H1 (cell line): ENCODE results near the gene ZNF670. TPM values are rescaled to one million over a fixed set of nuclear protein-coding genes. Genes with fewer than 3 reads are reported as not detected.

Source experiments
- GABPA ChIP-seq: IDR thresholded peaks from 2 replicates; pipeline ENCODE4 v1.6.1; 2011; ENCODE audit warnings: mild to moderate bottlenecking, low read length, moderate library complexity, borderline replicate concordance; ENCODE audit not compliant: insufficient read depth
- polyA plus RNA-seq, 7 experiments: library from polyadenylated mRNA; depleted of rRNA in 3 of 7; stranded (reverse) in 5 of 7; unstranded in 2 of 7; fragments of >200 nt in 5 of 7; fragments of 200-250 nt in 2 of 7; gene quantifications; 1 replicate in 5 of 7; 2 replicates in 1 of 7; 4 replicates in 1 of 7; pipeline versions ENCODE4 v1.2.1 to v1.2.3, GENCODE V29; 2011 to 2013; ENCODE audit warnings: missing spikeins in 2 of 7, mixed read lengths in 2 of 7
- total RNA-seq: library from RNA; stranded (reverse); fragmentation: NEBNext Ultra II Directional; extraction: Animal tissue kit (Norgen Biotek cat#: 25700); gene quantifications from 2 replicates; pipeline ENCODE4 v1.2.1, GENCODE V29; 2021
- TF ChIP-seq, protein P1 (sequence below): fragments of 300-600 bp; sonication (generic); IDR thresholded peaks from 2 replicates; pipeline ENCODE4 v1.7.1; 2012; ENCODE audit warnings: low read length, moderate library complexity, mild to moderate bottlenecking, inconsistent platforms; ENCODE audit not compliant: insufficient replicate concordance

The ZNF670 gene
- total and polyA plus RNA-seq, 2 of the 8 experiments (the other 6 are each of a cell fraction or from before 2014, with no cell fraction given): 2.8 to 15.4 TPM

DNA sequence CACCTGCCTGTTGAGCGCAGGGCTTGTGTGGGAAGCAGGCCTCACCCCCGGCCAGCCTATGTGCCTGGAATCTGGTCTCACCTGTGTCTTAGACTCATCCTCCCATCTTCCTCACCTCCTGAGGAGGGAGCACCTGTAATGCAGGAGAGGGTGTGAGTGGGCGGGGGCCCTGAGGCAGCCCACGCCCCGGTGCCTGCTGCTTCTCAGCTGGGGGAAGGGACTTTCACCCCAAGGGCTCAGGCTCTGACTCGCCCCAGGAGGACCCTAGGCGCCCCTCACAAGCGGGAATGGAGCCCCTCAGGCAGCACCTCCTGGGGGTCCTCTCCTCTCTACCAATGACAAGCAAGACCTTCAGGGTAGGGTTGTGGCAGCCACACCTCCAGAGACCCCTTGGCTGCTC lies 6.7 kb upstream of the ZNF670 start (continued):
- TF ChIP-seq, protein P1, sequence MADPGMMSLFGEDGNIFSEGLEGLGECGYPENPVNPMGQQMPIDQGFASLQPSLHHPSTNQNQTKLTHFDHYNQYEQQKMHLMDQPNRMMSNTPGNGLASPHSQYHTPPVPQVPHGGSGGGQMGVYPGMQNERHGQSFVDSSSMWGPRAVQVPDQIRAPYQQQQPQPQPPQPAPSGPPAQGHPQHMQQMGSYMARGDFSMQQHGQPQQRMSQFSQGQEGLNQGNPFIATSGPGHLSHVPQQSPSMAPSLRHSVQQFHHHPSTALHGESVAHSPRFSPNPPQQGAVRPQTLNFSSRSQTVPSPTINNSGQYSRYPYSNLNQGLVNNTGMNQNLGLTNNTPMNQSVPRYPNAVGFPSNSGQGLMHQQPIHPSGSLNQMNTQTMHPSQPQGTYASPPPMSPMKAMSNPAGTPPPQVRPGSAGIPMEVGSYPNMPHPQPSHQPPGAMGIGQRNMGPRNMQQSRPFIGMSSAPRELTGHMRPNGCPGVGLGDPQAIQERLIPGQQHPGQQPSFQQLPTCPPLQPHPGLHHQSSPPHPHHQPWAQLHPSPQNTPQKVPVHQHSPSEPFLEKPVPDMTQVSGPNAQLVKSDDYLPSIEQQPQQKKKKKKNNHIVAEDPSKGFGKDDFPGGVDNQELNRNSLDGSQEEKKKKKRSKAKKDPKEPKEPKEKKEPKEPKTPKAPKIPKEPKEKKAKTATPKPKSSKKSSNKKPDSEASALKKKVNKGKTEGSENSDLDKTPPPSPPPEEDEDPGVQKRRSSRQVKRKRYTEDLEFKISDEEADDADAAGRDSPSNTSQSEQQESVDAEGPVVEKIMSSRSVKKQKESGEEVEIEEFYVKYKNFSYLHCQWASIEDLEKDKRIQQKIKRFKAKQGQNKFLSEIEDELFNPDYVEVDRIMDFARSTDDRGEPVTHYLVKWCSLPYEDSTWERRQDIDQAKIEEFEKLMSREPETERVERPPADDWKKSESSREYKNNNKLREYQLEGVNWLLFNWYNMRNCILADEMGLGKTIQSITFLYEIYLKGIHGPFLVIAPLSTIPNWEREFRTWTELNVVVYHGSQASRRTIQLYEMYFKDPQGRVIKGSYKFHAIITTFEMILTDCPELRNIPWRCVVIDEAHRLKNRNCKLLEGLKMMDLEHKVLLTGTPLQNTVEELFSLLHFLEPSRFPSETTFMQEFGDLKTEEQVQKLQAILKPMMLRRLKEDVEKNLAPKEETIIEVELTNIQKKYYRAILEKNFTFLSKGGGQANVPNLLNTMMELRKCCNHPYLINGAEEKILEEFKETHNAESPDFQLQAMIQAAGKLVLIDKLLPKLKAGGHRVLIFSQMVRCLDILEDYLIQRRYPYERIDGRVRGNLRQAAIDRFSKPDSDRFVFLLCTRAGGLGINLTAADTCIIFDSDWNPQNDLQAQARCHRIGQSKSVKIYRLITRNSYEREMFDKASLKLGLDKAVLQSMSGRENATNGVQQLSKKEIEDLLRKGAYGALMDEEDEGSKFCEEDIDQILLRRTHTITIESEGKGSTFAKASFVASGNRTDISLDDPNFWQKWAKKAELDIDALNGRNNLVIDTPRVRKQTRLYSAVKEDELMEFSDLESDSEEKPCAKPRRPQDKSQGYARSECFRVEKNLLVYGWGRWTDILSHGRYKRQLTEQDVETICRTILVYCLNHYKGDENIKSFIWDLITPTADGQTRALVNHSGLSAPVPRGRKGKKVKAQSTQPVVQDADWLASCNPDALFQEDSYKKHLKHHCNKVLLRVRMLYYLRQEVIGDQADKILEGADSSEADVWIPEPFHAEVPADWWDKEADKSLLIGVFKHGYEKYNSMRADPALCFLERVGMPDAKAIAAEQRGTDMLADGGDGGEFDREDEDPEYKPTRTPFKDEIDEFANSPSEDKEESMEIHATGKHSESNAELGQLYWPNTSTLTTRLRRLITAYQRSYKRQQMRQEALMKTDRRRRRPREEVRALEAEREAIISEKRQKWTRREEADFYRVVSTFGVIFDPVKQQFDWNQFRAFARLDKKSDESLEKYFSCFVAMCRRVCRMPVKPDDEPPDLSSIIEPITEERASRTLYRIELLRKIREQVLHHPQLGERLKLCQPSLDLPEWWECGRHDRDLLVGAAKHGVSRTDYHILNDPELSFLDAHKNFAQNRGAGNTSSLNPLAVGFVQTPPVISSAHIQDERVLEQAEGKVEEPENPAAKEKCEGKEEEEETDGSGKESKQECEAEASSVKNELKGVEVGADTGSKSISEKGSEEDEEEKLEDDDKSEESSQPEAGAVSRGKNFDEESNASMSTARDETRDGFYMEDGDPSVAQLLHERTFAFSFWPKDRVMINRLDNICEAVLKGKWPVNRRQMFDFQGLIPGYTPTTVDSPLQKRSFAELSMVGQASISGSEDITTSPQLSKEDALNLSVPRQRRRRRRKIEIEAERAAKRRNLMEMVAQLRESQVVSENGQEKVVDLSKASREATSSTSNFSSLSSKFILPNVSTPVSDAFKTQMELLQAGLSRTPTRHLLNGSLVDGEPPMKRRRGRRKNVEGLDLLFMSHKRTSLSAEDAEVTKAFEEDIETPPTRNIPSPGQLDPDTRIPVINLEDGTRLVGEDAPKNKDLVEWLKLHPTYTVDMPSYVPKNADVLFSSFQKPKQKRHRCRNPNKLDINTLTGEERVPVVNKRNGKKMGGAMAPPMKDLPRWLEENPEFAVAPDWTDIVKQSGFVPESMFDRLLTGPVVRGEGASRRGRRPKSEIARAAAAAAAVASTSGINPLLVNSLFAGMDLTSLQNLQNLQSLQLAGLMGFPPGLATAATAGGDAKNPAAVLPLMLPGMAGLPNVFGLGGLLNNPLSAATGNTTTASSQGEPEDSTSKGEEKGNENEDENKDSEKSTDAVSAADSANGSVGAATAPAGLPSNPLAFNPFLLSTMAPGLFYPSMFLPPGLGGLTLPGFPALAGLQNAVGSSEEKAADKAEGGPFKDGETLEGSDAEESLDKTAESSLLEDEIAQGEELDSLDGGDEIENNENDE: no peak
- no peak for TF ChIP-seq GABPA
